H1 (cell line): ENCODE data around the gene OR8B2. TPM values are rescaled to one million over a fixed set of nuclear protein-coding genes. Genes with fewer than 3 reads are reported as not detected.

Experiments used
- CTCF ChIA-PET: fragments of 300-600 bp; sonication (Branson Sonifier 250); formaldehyde crosslinking; loops from one replicate; lab custom pipeline; 2021; ENCODE audit not compliant: partially characterized antibody; lab: Charles Lee
- POLR2A ChIA-PET: fragments of 300-600 bp; sonication (Branson Sonifier 250); formaldehyde crosslinking; loops from one replicate; lab custom pipeline; 2021; ENCODE audit warnings: inconsistent platforms; ENCODE audit not compliant: partially characterized antibody; lab: Charles Lee
- DNase-seq, 2 experiments: peaks; one replicate each; pipeline versions ENCODE4 v3.0.0 to v3.0.0-alpha.2; 2010 to 2022; ENCODE audit warnings: low spot score in 2 of 2, low read depth in 1 of 2, mixed read lengths in 1 of 2
- FAIRE-seq: peaks from 2 replicates; lab custom pipeline; 2011; peaks lifted over from hg19 to GRCh38; lab: Jason Lieb, UNC
- H2AFZ ChIP-seq: 2 replicates; pipeline ENCODE4 v1.8.1; 2012; ENCODE audit warnings: low read length, inconsistent platforms
- H2AK5ac ChIP-seq: 2 replicates; pipeline ENCODE4 v1.6.1; 2013; ENCODE audit warnings: low read depth, low read length
- H2BK120ac ChIP-seq: replicated peaks from 2 replicates; pipeline ENCODE3; 2013; ENCODE audit warnings: low read depth, low read length, inconsistent platforms
- H2BK12ac ChIP-seq: 2 replicates; pipeline ENCODE4 v1.6.1; 2013; ENCODE audit warnings: low read depth, low read length
- H2BK15ac ChIP-seq: 2 replicates; pipeline ENCODE4 v1.6.1; 2013; ENCODE audit warnings: low read length
- H2BK20ac ChIP-seq: 2 replicates; pipeline ENCODE4 v1.6.1; 2013; ENCODE audit warnings: low read length
- H2BK5ac ChIP-seq: 2 replicates; pipeline ENCODE4 v1.6.1; 2013; ENCODE audit warnings: low read depth, low read length
- H3K14ac ChIP-seq: 2 replicates; pipeline ENCODE4 v1.6.1; 2013; ENCODE audit warnings: inconsistent platforms; ENCODE audit not compliant: insufficient read length
- H3K18ac ChIP-seq: 2 replicates; pipeline ENCODE4 v1.6.1; 2013; ENCODE audit warnings: low read length; ENCODE audit errors: extremely low read depth
- H3K23ac ChIP-seq: 2 replicates; pipeline ENCODE4 v1.6.1; 2013; ENCODE audit warnings: inconsistent platforms; ENCODE audit not compliant: insufficient read length
- H3K23me2 ChIP-seq: 2 replicates; pipeline ENCODE4 v1.6.1; 2013; ENCODE audit warnings: low read depth, low read length
- H3K27ac ChIP-seq: 2 replicates; pipeline ENCODE4 v1.6.1; 2011; ENCODE audit warnings: low read depth, low read length, inconsistent platforms
- H3K27me3 ChIP-seq, 4 experiments: replicated peaks in 1 of 4; 1 replicate in 1 of 4; 2 replicates in 3 of 4; pipeline versions ENCODE4 v1.6.1 to v1.8.1; 2011 to 2013; ENCODE audit warnings: low read length in 3 of 4, mild to moderate bottlenecking in 3 of 4, inconsistent platforms in 2 of 4, mixed read lengths in 2 of 4, moderate library complexity in 1 of 4; ENCODE audit not compliant: control insufficient read depth in 3 of 4, insufficient read depth in 3 of 4; ENCODE audit errors: extremely low read depth in 1 of 4
- H3K36me3 ChIP-seq, 4 experiments: 2 replicates each; pipeline versions ENCODE4 v1.6.1 to v1.8.1; 2011 to 2013; ENCODE audit warnings: mild to moderate bottlenecking in 4 of 4, low read length in 3 of 4, moderate library complexity in 2 of 4, control low read depth in 1 of 4, inconsistent platforms in 1 of 4; ENCODE audit not compliant: insufficient read depth in 4 of 4, control insufficient read depth in 2 of 4
- H3K4ac ChIP-seq: replicated peaks from 2 replicates; pipeline ENCODE3; 2013; ENCODE audit warnings: low read length, low read depth, mixed read lengths, inconsistent platforms; ENCODE audit not compliant: insufficient read length
- H3K4me1 ChIP-seq, 4 experiments: replicated peaks in 1 of 4; 1 replicate in 1 of 4; 2 replicates in 3 of 4; pipeline versions ENCODE4 v1.6.1 to v1.8.1; 2011 to 2013; ENCODE audit warnings: low read length in 3 of 4, inconsistent platforms in 2 of 4, mixed read lengths in 1 of 4; ENCODE audit not compliant: insufficient read depth in 4 of 4, control insufficient read depth in 3 of 4
- H3K4me2 ChIP-seq, 2 experiments: 2 replicates each; pipeline versions ENCODE4 v1.6.1 to v1.8.1; 2011 to 2013; ENCODE audit warnings: low read depth in 2 of 2, low read length in 2 of 2, control low read depth in 1 of 2, inconsistent platforms in 1 of 2, mild to moderate bottlenecking in 1 of 2; ENCODE audit not compliant: insufficient read depth in 1 of 2
- H3K4me3 ChIP-seq, 4 experiments: fragments of 200-600, 300-600 bp in 1 of 4; sonication (generic), shearing (Covaris generic), sonication (Bioruptor Twin) in 1 of 4; 2 replicates each; pipeline versions ENCODE4 v1.5.1 to v1.8.1; 2011 to 2016; ENCODE audit warnings: low read length in 4 of 4, low read depth in 3 of 4, control low read depth in 2 of 4, inconsistent platforms in 2 of 4, mild to moderate bottlenecking in 2 of 4, mixed read lengths in 1 of 4, moderate library complexity in 1 of 4; ENCODE audit not compliant: insufficient read depth in 2 of 4; ENCODE audit errors: extremely low read depth in 1 of 4
- H3K56ac ChIP-seq: replicated peaks from 2 replicates; pipeline ENCODE3; 2013; ENCODE audit warnings: low read depth, mild to moderate bottlenecking, mixed read lengths, low read length, inconsistent platforms; ENCODE audit not compliant: insufficient read length
- H3K79me1 ChIP-seq: 2 replicates; pipeline ENCODE4 v1.6.1; 2013; ENCODE audit warnings: low read depth, low read length, control low read depth
- H3K79me2 ChIP-seq, 2 experiments: 2 replicates each; pipeline versions ENCODE4 v1.6.1 to v1.8.1; 2012 to 2013; ENCODE audit warnings: low read length in 2 of 2, mild to moderate bottlenecking in 2 of 2, inconsistent platforms in 1 of 2; ENCODE audit not compliant: insufficient read depth in 2 of 2, control insufficient read depth in 1 of 2
- H3K9ac ChIP-seq, 4 experiments: replicated peaks in 1 of 4; 1 replicate in 1 of 4; 2 replicates in 3 of 4; pipeline versions ENCODE4 v1.6.1 to v1.8.1; 2011 to 2013; ENCODE audit warnings: low read depth in 3 of 4, low read length in 3 of 4, control low read depth in 2 of 4, mild to moderate bottlenecking in 2 of 4, moderate library complexity in 2 of 4, inconsistent platforms in 1 of 4; ENCODE audit errors: extremely low read depth in 1 of 4
- H3K9me3 ChIP-seq, 2 experiments: 2 replicates each; pipeline versions ENCODE4 v1.6.1 to v1.8.1; 2012 to 2013; ENCODE audit warnings: mild to moderate bottlenecking in 2 of 2, moderate library complexity in 2 of 2, control low read depth in 1 of 2, inconsistent platforms in 1 of 2, low read depth in 1 of 2, low read length in 1 of 2, mixed read lengths in 1 of 2; ENCODE audit not compliant: insufficient read depth in 2 of 2
- H4K20me1 ChIP-seq, 2 experiments: replicated peaks in 1 of 2; 2 replicates each; pipeline versions ENCODE3 to v1.8.1; 2011 to 2013; ENCODE audit warnings: inconsistent platforms in 2 of 2, low read length in 2 of 2, mild to moderate bottlenecking in 1 of 2; ENCODE audit not compliant: insufficient read depth in 2 of 2, control insufficient read depth in 1 of 2
- H4K5ac ChIP-seq: 2 replicates; pipeline ENCODE4 v1.6.1; 2013; ENCODE audit warnings: low read length, low read depth, mixed read lengths, inconsistent platforms; ENCODE audit not compliant: insufficient read length
- H4K8ac ChIP-seq: 2 replicates; pipeline ENCODE4 v1.8.0; 2013; ENCODE audit warnings: mild to moderate bottlenecking, moderate library complexity, low read length, inconsistent platforms; ENCODE audit not compliant: insufficient read depth; ENCODE audit errors: extremely low read depth
- H4K91ac ChIP-seq: replicated peaks from 2 replicates; pipeline ENCODE3; 2013; ENCODE audit warnings: low read length, mixed read lengths, inconsistent platforms; ENCODE audit not compliant: insufficient read length
- BCL11A ChIP-seq, 2 experiments: IDR thresholded peaks; one replicate each; pipeline ENCODE4 v1.6.1; 2011; ENCODE audit warnings: low read depth in 2 of 2, low read length in 2 of 2, mild to moderate bottlenecking in 2 of 2
- CHD2 ChIP-seq: IDR thresholded peaks from 2 replicates; pipeline ENCODE4 v1.6.1; 2012; ENCODE audit warnings: low read length, improper control_type of control experiment
- JUN ChIP-seq: IDR thresholded peaks from 2 replicates; pipeline ENCODE4 v1.6.1; 2011; ENCODE audit warnings: low read depth, mild to moderate bottlenecking, improper control_type of control experiment, low read length
- POLR2A ChIP-seq, 2 experiments: IDR thresholded peaks; 1 replicate in 1 of 2; 2 replicates in 1 of 2; pipeline ENCODE4 v1.6.1; 2011; ENCODE audit warnings: low read depth in 2 of 2, low read length in 2 of 2, mild to moderate bottlenecking in 2 of 2; ENCODE audit errors: control extremely low read depth in 1 of 2
- SIN3A ChIP-seq, 2 experiments: IDR thresholded peaks in 1 of 2; conservative IDR thresholded peaks in 1 of 2; 2 replicates each; pipeline ENCODE4 v1.6.1; 2011 to 2012; ENCODE audit warnings: low read length in 2 of 2, improper control_type of control experiment in 1 of 2, low read depth in 1 of 2, mild to moderate bottlenecking in 1 of 2
- SIRT6 ChIP-seq: IDR thresholded peaks from one replicate; pipeline ENCODE4 v1.7.1; 2012; ENCODE audit warnings: low read length, inconsistent platforms
- TAF1 ChIP-seq: IDR thresholded peaks from 2 replicates; pipeline ENCODE4 v1.6.1; 2011; ENCODE audit warnings: mild to moderate bottlenecking, low read depth, low read length
- WGBS, 2 experiments: shearing (Covaris generic) in 1 of 2; methylation state at CpG; one replicate each; pipeline versions ENCODE4 v1.1.6 to v1.1.7; 2013 to 2015; ENCODE audit warnings: low lambda C conversion rate in 2 of 2, mixed read lengths in 2 of 2, inconsistent platforms in 1 of 2, low coverage in 1 of 2, missing lambda C conversion rate in 1 of 2; ENCODE audit not compliant: insufficient replicate concordance in 2 of 2, insufficient coverage in 1 of 2, insufficient read length in 1 of 2; ENCODE audit errors: extremely low coverage in 1 of 2, missing lambda C conversion rate in 1 of 2; 5-methylcytosine and 5-hydroxymethylcytosine counted together
- long read RNA-seq, 2 experiments: library from RNA in 1 of 2; library from capped mRNA in 1 of 2; stranded (forward); transcript quantifications; one replicate each; pipeline ENCODE4 v2.0.0, GENCODE V29; 2021; ENCODE audit warnings: inconsistent platforms in 1 of 2
- polyA minus RNA-seq, 3 experiments: library from RNA; depleted of rRNA, polyadenylated mRNA; stranded (reverse); fragments of >200 nt; gene quantifications; 1 replicate in 2 of 3; 2 replicates in 1 of 3; pipeline ENCODE4 v1.2.3, GENCODE V29; 2011
- polyA plus RNA-seq, 7 experiments: library from polyadenylated mRNA; depleted of rRNA in 3 of 7; stranded (reverse) in 5 of 7; unstranded in 2 of 7; fragments of >200 nt in 5 of 7; fragments of 200-250 nt in 2 of 7; gene quantifications; 1 replicate in 5 of 7; 2 replicates in 1 of 7; 4 replicates in 1 of 7; pipeline versions ENCODE4 v1.2.1 to v1.2.3, GENCODE V29; 2011 to 2013; ENCODE audit warnings: missing spikeins in 2 of 7, mixed read lengths in 2 of 7
- total RNA-seq: library from RNA; stranded (reverse); fragmentation: NEBNext Ultra II Directional; extraction: Animal tissue kit (Norgen Biotek cat#: 25700); gene quantifications from 2 replicates; pipeline ENCODE4 v1.2.1, GENCODE V29; 2021

Gene OR8B2, protein sequence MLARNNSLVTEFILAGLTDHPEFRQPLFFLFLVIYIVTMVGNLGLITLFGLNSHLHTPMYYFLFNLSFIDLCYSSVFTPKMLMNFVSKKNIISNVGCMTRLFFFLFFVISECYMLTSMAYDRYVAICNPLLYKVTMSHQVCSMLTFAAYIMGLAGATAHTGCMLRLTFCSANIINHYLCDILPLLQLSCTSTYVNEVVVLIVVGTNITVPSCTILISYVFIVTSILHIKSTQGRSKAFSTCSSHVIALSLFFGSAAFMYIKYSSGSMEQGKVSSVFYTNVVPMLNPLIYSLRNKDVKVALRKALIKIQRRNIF
- total RNA-seq = not detected in 2 replicates
- polyA plus RNA-seq (2011; rRNA removed) = not detected in 2 replicates
- not detected for polyA plus RNA-seq (2011; cell fraction: cytosol; rRNA removed)
- polyA plus RNA-seq (2011; cell fraction: nucleus; rRNA removed) = not detected
- not detected in 4 replicates for polyA plus RNA-seq (2012, experiment 1 of 2)
- not detected for polyA plus RNA-seq (2012, experiment 2 of 2)
- not detected for polyA plus RNA-seq (2013, experiment 1 of 2)
- not detected for polyA plus RNA-seq (2013, experiment 2 of 2)
- not detected in 2 replicates for polyA minus RNA-seq (2011; rRNA and poly(A)+ RNA removed)
- polyA minus RNA-seq (2011; cell fraction: cytosol; rRNA and poly(A)+ RNA removed) = not detected
- not detected for polyA minus RNA-seq (2011; cell fraction: nucleus; rRNA and poly(A)+ RNA removed)
- long read RNA-seq, experiment 1 = 0 reads
- long read RNA-seq, experiment 2 = 0 reads

DNA sequence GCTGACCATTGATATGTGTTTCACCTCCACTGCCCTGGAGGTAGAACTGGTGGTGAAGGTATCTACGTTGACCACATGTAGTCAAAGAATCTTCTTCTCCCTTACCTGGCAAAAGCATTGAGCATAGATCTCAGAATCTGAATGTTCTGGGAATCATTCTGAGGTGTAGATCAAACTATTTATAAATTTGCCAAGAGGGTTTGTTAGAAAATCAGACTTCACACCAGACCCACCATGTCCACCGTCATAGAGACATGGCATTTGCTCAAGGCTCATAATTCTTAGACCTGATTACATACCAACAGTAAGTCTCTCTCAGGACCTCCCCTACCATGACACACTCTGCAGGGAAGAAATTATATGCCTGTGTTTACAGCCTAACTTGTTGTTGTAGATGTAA lies at the start of gene OR8B2:
OR8B2 (minus strand) TSS at position 101 of the 400 bp plus-strand sequence. CDS start 1,156 bp downstream, outside the sequence.
- TF ChIP-seq POLR2A (IDR thresholded peaks at IDR 0.05; ENCODE audit: control extremely low read depth in 1 of 2, low read depth in 2 of 2, low read length in 2 of 2) (no peak), JUN (no peak), CHD2 (no peak), SIN3A (conservative IDR thresholded peaks at IDR 0.05 in 1 of 2, IDR thresholded peaks at IDR 0.05 in 1 of 2; ENCODE audit: low read depth in 1 of 2, low read length in 2 of 2) (no peak), BCL11A (IDR thresholded peaks at IDR 0.05; ENCODE audit: low read depth in 2 of 2, low read length in 2 of 2) (no peak), TAF1 (no peak), SIRT6 (no peak)
- Histone ChIP-seq H3K36me3 (no peaks in the 10 kb centered on the region), H3K4ac (no peak within 1 kb of the TSS), H3K4me2 (no peak within 1 kb of the TSS), H3K23ac (no peak within 1 kb of the TSS), H3K4me3 (no peak within 1 kb of the TSS), H2BK12ac (no peak within 1 kb of the TSS), H3K79me1 (no peaks in the 10 kb centered on the region), H3K9ac (no peak within 1 kb of the TSS), H3K56ac (no peak within 1 kb of the TSS), H2BK20ac (no peak within 1 kb of the TSS), H3K23me2 (no peaks in the 10 kb centered on the region), H3K4me1 (no peaks in the 10 kb centered on the region), H4K20me1 (no peaks in the 10 kb centered on the region), H3K14ac (no peak within 1 kb of the TSS), H3K9me3 (no peaks in the 10 kb centered on the region), H3K18ac (no peak within 1 kb of the TSS), H4K91ac (no peak within 1 kb of the TSS), H3K27me3 (no peaks in the 10 kb centered on the region), H4K5ac (no peak within 1 kb of the TSS), H2AFZ (no peak within 1 kb of the TSS), H2BK5ac (no peak within 1 kb of the TSS), H2AK5ac (no peak within 1 kb of the TSS), H3K27ac (no peak within 1 kb of the TSS), H4K8ac (no peak within 1 kb of the TSS), H3K79me2 (no peaks in the 10 kb centered on the region), H2BK15ac (no peak within 1 kb of the TSS), H2BK120ac (no peak within 1 kb of the TSS)
- ChIA-PET CTCF (no interaction called here), POLR2A (no interaction called here)
- WGBS, 2 experiments = 97% methylated on average over 2 of the region's 2 CpGs; no CpG with 5 or more reads in 1 of the 2 experiments
- FAIRE-seq (no peak), DNase-seq (no peak)
